Gastroesophageal sphincter (tissue), 3 donors: Measurements from ENCODE around the gene FOSL2.

ENCODE experiments used
- EP300 ChIP-seq: sonication (generic); formaldehyde crosslinking; IDR thresholded peaks from one replicate; pipeline ENCODE4 v1.6.1; 2017; ENCODE audit warnings: antibody characterized with exemption, mild to moderate bottlenecking
- TF ChIP-seq, protein P1 (sequence below), 4 experiments: fragments of 200-600 bp in 2 of 4; fragments of 450-650 bp in 2 of 4; sonication (generic) in 1 of 4; IDR thresholded peaks; one replicate each; pipeline ENCODE4 v1.5.1; 2017 to 2019; ENCODE audit warnings: antibody characterized with exemption in 4 of 4, mild to moderate bottlenecking in 2 of 4, moderate library complexity in 2 of 4

DNA sequence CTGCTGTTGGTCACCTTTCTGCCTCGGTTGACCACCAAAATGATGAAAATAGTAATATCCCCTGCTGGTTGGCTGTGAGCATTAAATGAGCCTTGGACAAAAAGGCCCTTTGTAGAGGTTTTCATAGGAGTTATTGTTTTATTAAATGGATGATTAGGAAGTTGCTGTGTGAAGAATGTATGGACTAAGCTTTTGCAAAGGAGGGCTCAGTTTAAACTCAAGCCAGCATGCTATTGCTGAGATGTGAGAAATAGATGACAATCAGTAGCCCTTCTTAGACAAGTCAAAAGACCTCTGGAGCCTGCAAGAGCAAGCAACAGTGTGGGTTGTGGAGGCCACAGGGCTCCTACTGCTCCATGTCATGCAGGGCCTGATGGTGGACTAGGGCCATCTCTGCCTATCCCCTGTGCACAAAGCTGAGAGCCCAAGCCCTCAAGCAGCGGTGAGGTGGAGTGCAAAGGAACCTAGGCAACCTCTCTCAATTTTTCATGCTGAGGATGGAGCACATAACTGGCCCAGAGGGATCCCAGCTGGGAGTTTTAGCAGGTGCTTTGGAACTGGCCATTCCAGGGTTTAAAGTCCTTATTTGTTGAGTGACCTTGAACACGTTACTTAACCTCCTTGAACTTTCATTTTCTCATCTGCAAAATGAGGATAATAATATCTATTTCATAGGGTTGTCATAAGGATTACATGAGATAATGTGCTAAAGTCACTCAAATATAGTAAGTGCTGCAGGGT is 37.1 kb downstream of the FOSL2 start:
- no peak for TF ChIP-seq EP300
- TF ChIP-seq, protein P1, sequence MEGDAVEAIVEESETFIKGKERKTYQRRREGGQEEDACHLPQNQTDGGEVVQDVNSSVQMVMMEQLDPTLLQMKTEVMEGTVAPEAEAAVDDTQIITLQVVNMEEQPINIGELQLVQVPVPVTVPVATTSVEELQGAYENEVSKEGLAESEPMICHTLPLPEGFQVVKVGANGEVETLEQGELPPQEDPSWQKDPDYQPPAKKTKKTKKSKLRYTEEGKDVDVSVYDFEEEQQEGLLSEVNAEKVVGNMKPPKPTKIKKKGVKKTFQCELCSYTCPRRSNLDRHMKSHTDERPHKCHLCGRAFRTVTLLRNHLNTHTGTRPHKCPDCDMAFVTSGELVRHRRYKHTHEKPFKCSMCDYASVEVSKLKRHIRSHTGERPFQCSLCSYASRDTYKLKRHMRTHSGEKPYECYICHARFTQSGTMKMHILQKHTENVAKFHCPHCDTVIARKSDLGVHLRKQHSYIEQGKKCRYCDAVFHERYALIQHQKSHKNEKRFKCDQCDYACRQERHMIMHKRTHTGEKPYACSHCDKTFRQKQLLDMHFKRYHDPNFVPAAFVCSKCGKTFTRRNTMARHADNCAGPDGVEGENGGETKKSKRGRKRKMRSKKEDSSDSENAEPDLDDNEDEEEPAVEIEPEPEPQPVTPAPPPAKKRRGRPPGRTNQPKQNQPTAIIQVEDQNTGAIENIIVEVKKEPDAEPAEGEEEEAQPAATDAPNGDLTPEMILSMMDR (IDR thresholded peaks at IDR 0.05) = no peak
